ENCODE data around the gene RNASEH1.
"Not testable (repeated sequence)": the region's sequence is repeated elsewhere in the genome, so short reads cannot be mapped to it uniquely, and the experiment has no call there.

The RNASEH1 gene

GRCh38 chr2:3518496-3519254, 39.5 kb downstream of the RNASEH1 start:
- DNase-seq = peak; percentile 98

GRCh38 chr2:3517948-3518495, 40.1 kb downstream of the RNASEH1 start:
- no peak for DNase-seq

GRCh38 chr2:3516831-3517230, 41.3 kb downstream of the RNASEH1 start:
- DNase-seq = no peak

DNA sequence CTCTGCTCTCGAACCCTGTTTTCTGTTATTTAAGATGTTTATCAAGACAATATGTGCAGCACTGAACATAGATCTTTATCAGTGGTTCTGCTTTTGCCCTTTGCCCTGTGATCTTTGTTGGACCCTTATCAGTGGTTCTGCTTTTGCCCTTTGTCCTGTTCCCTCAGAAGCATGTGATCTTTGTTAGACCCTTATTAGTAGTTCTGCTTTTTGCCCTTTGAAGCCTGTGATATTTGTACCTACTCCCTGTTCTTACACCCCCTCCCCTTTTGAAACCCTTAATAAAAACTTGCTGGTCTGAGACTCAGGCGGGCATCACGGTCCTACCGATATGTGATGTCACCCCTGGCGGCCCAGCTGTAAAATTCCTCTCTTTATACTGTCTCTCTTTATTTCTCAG, 42.7 kb downstream of the RNASEH1 start:
- DNase-seq = not testable (repeated sequence)

GRCh38 chr2:3513026-3513810, 44.9 kb downstream of the RNASEH1 start:
- no peak for DNase-seq

GRCh38 chr2:3512086-3512485, 46.0 kb downstream of the RNASEH1 start:
- no peak for DNase-seq

DNA sequence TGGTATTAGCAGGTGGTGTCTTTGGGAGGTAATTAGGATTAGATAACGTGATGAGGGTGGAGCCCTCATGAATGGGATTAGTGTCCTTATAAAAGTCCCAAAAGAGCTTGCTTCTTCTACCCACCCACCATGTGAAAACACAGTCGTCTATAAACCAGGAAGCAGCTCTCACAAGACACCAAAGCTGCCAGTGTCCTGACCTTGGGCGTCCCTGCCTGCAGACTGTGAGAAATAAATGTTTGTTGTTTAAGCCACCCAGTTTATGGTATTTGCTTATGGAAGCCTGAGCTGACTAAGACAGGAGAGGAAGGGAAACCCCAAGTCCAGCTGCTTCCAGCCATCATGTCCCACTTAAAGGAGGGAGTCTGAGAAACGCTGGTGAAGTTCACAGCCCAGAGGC, 52.4 kb downstream of the RNASEH1 start:
- no peak for DNase-seq

DNA sequence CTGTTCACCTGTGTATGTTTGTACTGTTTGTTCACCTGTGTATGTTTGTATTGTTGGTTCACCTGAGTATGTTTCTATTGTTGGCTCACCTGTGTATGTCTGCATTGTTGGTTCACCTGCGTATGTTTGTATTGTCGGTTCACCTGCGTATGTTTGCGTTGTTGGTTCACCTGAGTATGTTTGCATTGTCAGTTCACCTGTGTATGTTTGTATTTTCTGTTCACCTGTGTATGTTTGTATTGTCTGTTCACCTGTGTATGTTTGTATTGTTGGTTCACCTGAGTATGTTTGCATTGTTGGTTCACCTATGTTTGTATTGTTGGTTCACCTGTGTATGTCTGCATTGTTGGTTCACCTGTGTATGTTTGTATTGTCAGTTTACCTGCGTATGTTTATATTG, 53.4 kb downstream of the RNASEH1 start:
- DNase-seq = no peak

DNA sequence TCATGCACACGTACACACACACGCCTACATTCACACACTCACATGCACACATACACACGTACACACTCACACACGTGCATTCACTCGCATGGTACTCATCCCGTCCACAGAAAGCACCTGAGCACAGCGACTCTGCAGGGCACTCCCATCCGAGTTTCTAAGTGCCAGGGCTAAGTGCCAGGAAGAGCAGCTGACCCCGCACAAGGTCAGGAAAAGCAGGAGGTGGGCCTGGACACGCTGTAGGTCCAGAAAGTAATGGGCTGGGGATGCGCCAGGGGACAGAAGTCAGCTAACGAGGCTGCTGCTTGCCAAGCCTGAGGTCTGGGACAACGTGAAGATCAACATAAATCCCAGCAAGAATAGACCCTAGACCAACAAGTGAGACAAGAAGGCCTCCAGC, 54.6 kb downstream of the RNASEH1 start:
- no peak for DNase-seq

- no peak for DNase-seq
These were observed 55.1 kb downstream of the RNASEH1 start for GRCh38 chr2:3503046-3503445.

DNA sequence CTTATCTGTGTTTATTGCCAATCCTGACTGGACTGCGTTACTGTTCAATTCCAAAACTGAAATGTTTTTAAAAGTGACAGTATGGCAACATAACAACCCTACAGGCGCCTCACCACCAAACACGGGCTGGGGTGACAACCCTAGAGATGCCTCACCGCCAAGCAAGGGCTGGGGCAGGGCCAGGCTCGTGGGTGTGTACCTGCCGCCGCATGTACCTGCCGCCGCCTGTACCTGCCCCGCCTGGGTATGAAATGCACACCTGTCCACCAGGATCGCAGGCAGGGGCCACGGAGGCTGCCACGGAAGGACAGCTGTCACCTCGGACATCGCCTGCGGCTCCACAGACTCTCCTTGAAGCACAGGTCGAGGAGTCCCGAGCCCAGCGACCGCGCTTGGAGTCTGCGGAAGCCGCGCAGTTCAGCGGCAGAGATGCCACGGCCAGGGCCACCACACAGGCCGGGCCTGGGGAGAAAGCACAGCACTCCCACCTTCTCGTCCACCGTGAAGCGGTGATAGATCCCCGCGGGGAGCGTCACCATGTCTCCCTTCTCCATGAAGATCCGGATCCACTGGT, 57.7 kb downstream of the RNASEH1 start:
- no peak for DNase-seq

GRCh38 chr2:3498783-3499394, 59.2 kb downstream of the RNASEH1 start:
- no peak for DNase-seq

GRCh38 chr2:3496708-3497080, 61.4 kb downstream of the RNASEH1 start:
- not testable (repeated sequence) for DNase-seq
